Fibroblast of lung (primary cell): ENCODE measurements around the gene HIP1R. TPM values are rescaled to one million over a fixed set of nuclear protein-coding genes. Genes with fewer than 3 reads are reported as not detected.

Experiments used
- DNase-seq, 2 donors: peaks; one replicate each; pipeline versions ENCODE4 v3.0.0 to v3.0.0-alpha.2; 2010; ENCODE audit warnings: low read depth in 2 of 2
- H2AFZ ChIP-seq: 2 replicates; pipeline ENCODE4 v1.5.1; 2012; ENCODE audit warnings: low read length, control low read depth, inconsistent platforms
- H3K27ac ChIP-seq: 2 replicates; pipeline ENCODE4 v1.5.1; 2011; ENCODE audit warnings: low read length, control low read depth; ENCODE audit not compliant: insufficient read depth
- H3K27me3 ChIP-seq: 2 replicates; pipeline ENCODE4 v1.5.1; 2011; ENCODE audit warnings: mild to moderate bottlenecking, low read length; ENCODE audit not compliant: control insufficient read depth, insufficient read depth
- H3K36me3 ChIP-seq: 2 replicates; pipeline ENCODE4 v1.5.1; 2011; ENCODE audit warnings: low read length; ENCODE audit not compliant: control insufficient read depth, insufficient read depth
- H3K4me1 ChIP-seq: 2 replicates; pipeline ENCODE4 v1.5.1; 2011; ENCODE audit warnings: low read length; ENCODE audit not compliant: control insufficient read depth, insufficient read depth; ENCODE audit errors: extremely low read depth
- H3K4me2 ChIP-seq: 2 replicates; pipeline ENCODE4 v1.5.1; 2011; ENCODE audit warnings: low read length, control low read depth; ENCODE audit not compliant: insufficient read depth; ENCODE audit errors: extremely low read depth
- H3K4me3 ChIP-seq, 4 experiments: fragments of 200-600 bp in 1 of 4; sonication (generic) in 1 of 4; replicated peaks in 1 of 4; 2 replicates each; pipeline ENCODE4 v1.5.1; 2011 to 2016; ENCODE audit warnings: low read length in 4 of 4, low read depth in 3 of 4, mild to moderate bottlenecking in 3 of 4, control low read depth in 2 of 4, inconsistent platforms in 1 of 4, mixed read lengths in 1 of 4; ENCODE audit not compliant: insufficient read depth in 1 of 4; ENCODE audit errors: control extremely low read depth in 1 of 4
- H3K79me2 ChIP-seq: 2 replicates; pipeline ENCODE4 v1.5.1; 2012; ENCODE audit warnings: mild to moderate bottlenecking, low read length, inconsistent platforms; ENCODE audit not compliant: control insufficient read depth, insufficient read depth
- H3K9ac ChIP-seq: 2 replicates; pipeline ENCODE4 v1.5.1; 2011; ENCODE audit warnings: mild to moderate bottlenecking, low read length, control low read depth; ENCODE audit not compliant: insufficient read depth
- H3K9me3 ChIP-seq: 2 replicates; pipeline ENCODE4 v1.5.1; 2012; ENCODE audit warnings: low read depth, low read length; ENCODE audit not compliant: control insufficient read depth, insufficient read depth
- H4K20me1 ChIP-seq: 2 replicates; pipeline ENCODE4 v1.5.1; 2011; ENCODE audit warnings: low read length; ENCODE audit not compliant: control insufficient read depth, insufficient read depth; ENCODE audit errors: extremely low read depth
- EZH2 ChIP-seq: IDR thresholded peaks from 2 replicates; pipeline ENCODE4 v1.5.1; 2012; ENCODE audit warnings: low read length, control low read depth, mild to moderate bottlenecking; ENCODE audit errors: missing control alignments
- polyA plus RNA-seq, 2 donors: library from polyadenylated mRNA; depleted of rRNA in 1 of 2; stranded (reverse) in 1 of 2; unstranded in 1 of 2; fragments of >200 nt; gene quantifications; 2 replicates each; pipeline ENCODE4 v1.2.1, GENCODE V29; 2011 to 2012; ENCODE audit warnings: missing spikeins in 1 of 2
- total RNA-seq: library from RNA; depleted of rRNA; stranded (reverse); fragments of >200 nt; gene quantifications from 2 replicates; pipeline ENCODE4 v1.2.1, GENCODE V29; 2014
- TF ChIP-seq, protein P1 (sequence below), 2 donors: IDR thresholded peaks in 1 of 2; conservative IDR thresholded peaks in 1 of 2; 1 replicate in 1 of 2; 2 replicates in 1 of 2; pipeline ENCODE4 v1.5.1; 2011 to 2012; ENCODE audit warnings: low read length in 2 of 2, control low read depth in 1 of 2, inconsistent platforms in 1 of 2, low read depth in 1 of 2, mild to moderate bottlenecking in 1 of 2

The HIP1R gene
- total and polyA plus RNA-seq, 2 donors (not counting 1 experiment from before 2014, with no cell fraction given), result 3.4 to 21.3 TPM

DNA sequence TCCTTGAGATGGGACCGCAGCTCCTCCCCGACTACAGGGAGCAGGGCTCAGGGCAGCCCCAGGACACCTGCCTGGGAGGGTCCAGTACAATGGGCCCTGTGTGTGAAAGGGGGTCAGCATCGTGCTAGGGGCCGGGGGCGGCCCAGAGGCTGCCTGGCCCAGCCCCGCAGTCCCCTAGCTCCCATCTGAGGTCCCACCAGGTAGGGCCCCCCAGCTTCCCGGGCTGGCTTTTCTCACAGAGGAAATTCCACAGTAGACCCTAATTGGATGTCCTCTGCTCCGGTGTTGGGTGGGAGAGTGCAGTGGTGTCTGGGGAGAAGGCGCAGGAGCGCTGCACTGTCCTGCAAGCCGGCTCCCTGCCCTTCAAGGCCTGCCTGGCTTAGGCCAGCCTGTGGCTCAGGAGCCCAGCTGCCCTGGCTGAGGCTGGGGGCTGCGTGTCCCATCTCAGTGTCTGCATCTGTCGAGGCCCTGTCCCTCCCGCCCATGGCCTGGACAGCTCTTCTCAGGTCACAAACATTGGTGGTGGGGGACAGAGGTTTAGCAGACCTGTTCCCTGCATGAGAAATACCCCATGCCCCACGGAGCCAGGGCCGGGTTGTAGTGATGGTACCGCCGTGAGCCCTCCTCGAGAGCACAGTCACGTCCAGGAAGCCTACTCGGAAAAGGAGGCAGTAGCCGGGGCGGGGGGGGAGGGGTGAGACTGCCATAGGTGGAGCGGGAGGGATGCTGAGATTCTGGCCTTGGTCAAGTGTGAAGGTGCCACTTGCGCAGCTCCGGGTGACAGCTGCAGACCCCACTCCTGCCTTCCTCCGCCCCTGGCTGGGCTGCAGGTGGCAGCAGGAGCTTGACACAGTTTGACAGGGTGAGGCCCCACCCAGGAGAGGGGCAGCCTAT, 11.6 kb downstream of the HIP1R start:
- Histone ChIP-seq H3K79me2 (no peaks in the 10 kb centered on the region), H3K9me3 (no peaks in the 10 kb centered on the region), H3K4me2 (no peak overlapping the region), H3K4me1 (peaks cover under 1% of the 10 kb centered on the region), H2AFZ (no peak overlapping the region), H3K9ac (no peak overlapping the region), H3K27me3 (no peaks in the 10 kb centered on the region), H3K4me3 (no peak overlapping the region), H3K36me3 (no peaks in the 10 kb centered on the region), H3K27ac (no peak overlapping the region), H4K20me1 (no peaks in the 10 kb centered on the region)
- TF ChIP-seq, protein P1, sequence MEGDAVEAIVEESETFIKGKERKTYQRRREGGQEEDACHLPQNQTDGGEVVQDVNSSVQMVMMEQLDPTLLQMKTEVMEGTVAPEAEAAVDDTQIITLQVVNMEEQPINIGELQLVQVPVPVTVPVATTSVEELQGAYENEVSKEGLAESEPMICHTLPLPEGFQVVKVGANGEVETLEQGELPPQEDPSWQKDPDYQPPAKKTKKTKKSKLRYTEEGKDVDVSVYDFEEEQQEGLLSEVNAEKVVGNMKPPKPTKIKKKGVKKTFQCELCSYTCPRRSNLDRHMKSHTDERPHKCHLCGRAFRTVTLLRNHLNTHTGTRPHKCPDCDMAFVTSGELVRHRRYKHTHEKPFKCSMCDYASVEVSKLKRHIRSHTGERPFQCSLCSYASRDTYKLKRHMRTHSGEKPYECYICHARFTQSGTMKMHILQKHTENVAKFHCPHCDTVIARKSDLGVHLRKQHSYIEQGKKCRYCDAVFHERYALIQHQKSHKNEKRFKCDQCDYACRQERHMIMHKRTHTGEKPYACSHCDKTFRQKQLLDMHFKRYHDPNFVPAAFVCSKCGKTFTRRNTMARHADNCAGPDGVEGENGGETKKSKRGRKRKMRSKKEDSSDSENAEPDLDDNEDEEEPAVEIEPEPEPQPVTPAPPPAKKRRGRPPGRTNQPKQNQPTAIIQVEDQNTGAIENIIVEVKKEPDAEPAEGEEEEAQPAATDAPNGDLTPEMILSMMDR (conservative IDR thresholded peaks at IDR 0.05 in 1 of 2, IDR thresholded peaks at IDR 0.05 in 1 of 2; ENCODE audit: low read depth in 1 of 2, low read length in 2 of 2), result no peak
- TF ChIP-seq EZH2, result no peak
- DNase-seq, result no peak

DNA sequence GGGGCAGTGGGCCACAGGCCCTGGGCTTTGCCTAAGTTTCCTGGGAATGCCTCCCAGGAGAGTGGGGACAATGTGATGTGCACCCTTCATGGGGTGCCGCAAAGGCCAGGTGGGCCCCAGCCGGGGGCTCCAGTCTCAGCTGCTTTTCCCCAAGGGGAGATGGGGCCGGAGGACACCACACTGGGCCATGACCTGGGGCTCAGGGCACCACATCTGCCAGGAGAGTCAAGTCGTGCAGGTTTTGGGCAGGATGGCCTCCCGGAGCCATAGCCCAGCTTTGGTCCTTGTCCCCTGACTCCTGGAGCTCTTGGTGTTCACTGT, 12.2 kb downstream of the HIP1R start:
- Histone ChIP-seq H3K27ac (no peak overlapping the region), H3K9me3 (no peaks in the 10 kb centered on the region), H3K9ac (no peak overlapping the region), H3K79me2 (no peaks in the 10 kb centered on the region), H3K4me2 (no peak overlapping the region), H4K20me1 (no peaks in the 10 kb centered on the region), H3K36me3 (no peaks in the 10 kb centered on the region), H3K27me3 (no peaks in the 10 kb centered on the region), H3K4me1 (peaks cover 6% of the 10 kb centered on the region), H2AFZ (no peak overlapping the region), H3K4me3 (no peak overlapping the region)
- no peak for DNase-seq
- TF ChIP-seq, protein P1 (conservative IDR thresholded peaks at IDR 0.05 in 1 of 2, IDR thresholded peaks at IDR 0.05 in 1 of 2; ENCODE audit: low read depth in 1 of 2, low read length in 2 of 2), result no peak
- TF ChIP-seq EZH2, result no peak

DNA sequence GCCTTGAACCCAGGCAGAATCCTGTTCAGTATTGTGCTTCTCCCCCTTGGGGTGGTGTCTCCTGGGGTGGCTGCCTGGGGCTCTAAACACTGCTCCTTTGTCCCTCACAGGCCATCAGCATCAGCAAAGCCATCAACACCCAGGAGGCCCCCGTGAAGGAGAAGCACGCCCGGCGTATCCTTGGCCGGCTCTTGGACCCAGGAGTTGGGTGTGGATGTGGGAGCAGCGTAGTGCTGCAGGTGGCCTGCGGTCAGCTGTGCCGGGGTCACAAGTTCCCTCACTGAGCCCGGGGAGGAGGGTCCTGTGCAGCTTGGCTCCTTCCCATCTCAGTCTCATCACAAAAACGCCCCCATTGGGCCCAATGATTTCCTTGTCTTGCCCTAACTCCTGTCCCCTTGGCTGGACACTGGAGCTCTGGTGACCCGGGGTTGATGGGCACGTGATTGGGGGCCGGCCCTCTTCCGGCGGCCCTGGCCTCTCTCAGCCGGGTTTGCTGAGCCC, 12.7 kb downstream of the HIP1R start:
- no peak overlapping the region for H3K9ac ChIP-seq
- TF ChIP-seq, protein P1 (conservative IDR thresholded peaks at IDR 0.05 in 1 of 2, IDR thresholded peaks at IDR 0.05 in 1 of 2; ENCODE audit: low read depth in 1 of 2, low read length in 2 of 2), result no peak
- no peak for TF ChIP-seq EZH2
- H3K4me3 ChIP-seq, result no peak overlapping the region
- no peaks in the 10 kb centered on the region for H3K27me3 ChIP-seq
- no peak overlapping the region for H3K4me2 ChIP-seq
- no peaks in the 10 kb centered on the region for H4K20me1 ChIP-seq
- no peaks in the 10 kb centered on the region for H3K36me3 ChIP-seq
- no peaks in the 10 kb centered on the region for H3K9me3 ChIP-seq
- H3K4me1 ChIP-seq, result peaks cover 9% of the 10 kb centered on the region
- DNase-seq, result no peak
- no peaks in the 10 kb centered on the region for H3K79me2 ChIP-seq
- no peak overlapping the region for H2AFZ ChIP-seq
- H3K27ac ChIP-seq, result no peak overlapping the region
